Activated naive CD8-positive, alpha-beta T cell treated with anti-CD3 and anti-CD28 coated beads, Interleukin-2, amount 50 U/mL, for 24 hours (primary cell): Measurements from ENCODE around the gene FSCN2.

Experiments
- ATAC-seq: fragments of 150-1000 bp; cut with Tn5 transposase; one replicate; pipeline ENCODE4 v1.10.0; 2021
- DNase-seq: peaks from one replicate; pipeline ENCODE4 v3.0.0; 2021
- H3K27ac Mint-ChIP-seq: one replicate; pipeline ENCODE4 v1.8.0; 2021; ENCODE audit warnings: mild to moderate bottlenecking, mixed read lengths
- H3K27me3 Mint-ChIP-seq: one replicate; pipeline ENCODE4 v1.8.0; 2021; ENCODE audit warnings: mixed read lengths
- H3K36me3 Mint-ChIP-seq: one replicate; pipeline ENCODE4 v1.8.0; 2021; ENCODE audit warnings: low read depth, mixed read lengths
- H3K4me1 Mint-ChIP-seq: one replicate; pipeline ENCODE4 v1.8.0; 2021; ENCODE audit warnings: mixed read lengths
- H3K4me3 Mint-ChIP-seq: one replicate; pipeline ENCODE4 v1.8.0; 2021; ENCODE audit warnings: mild to moderate bottlenecking, moderate library complexity, mixed read lengths
- H3K9me3 Mint-ChIP-seq: one replicate; pipeline ENCODE4 v1.8.0; 2021; ENCODE audit warnings: mixed read lengths

Gene FSCN2

GRCh38 chr17:81535480-81536298 is 7.5 kb downstream of the FSCN2 start:
- no peaks in the 10 kb centered on the region for H3K9me3 Mint-ChIP-seq
- H3K27ac Mint-ChIP-seq: no peak overlapping the region
- no peaks in the 10 kb centered on the region for H3K4me1 Mint-ChIP-seq
- no peak for DNase-seq
- peaks cover 9% of the 10 kb centered on the region for H3K27me3 Mint-ChIP-seq
- ATAC-seq: no peak
- no peaks in the 10 kb centered on the region for H3K36me3 Mint-ChIP-seq
- H3K4me3 Mint-ChIP-seq: no peak overlapping the region

- Mint-ChIP-seq H3K4me3 (no peak overlapping the region), H3K27me3 (peaks cover 9% of the 10 kb centered on the region), H3K36me3 (peaks cover 2% of the 10 kb centered on the region), H3K4me1 (no peaks in the 10 kb centered on the region), H3K27ac (no peak overlapping the region), H3K9me3 (no peaks in the 10 kb centered on the region)
- no peak for DNase-seq
- peak; percentile 11 for ATAC-seq
Measured at GRCh38 chr17:81536299-81537290, 8.4 kb downstream of the FSCN2 start.

- DNase-seq (no peak), ATAC-seq (peak; percentile 38)
- H3K4me1 Mint-ChIP-seq: no peaks in the 10 kb centered on the region
- no peaks in the 10 kb centered on the region for H3K9me3 Mint-ChIP-seq
- H3K27me3 Mint-ChIP-seq: peaks cover 9% of the 10 kb centered on the region
- H3K27ac Mint-ChIP-seq: no peak overlapping the region
- peaks cover 4% of the 10 kb centered on the region for H3K36me3 Mint-ChIP-seq
- H3K4me3 Mint-ChIP-seq: no peak overlapping the region
Measured at GRCh38 chr17:81537343-81537855, 9.2 kb downstream of the FSCN2 start.

GRCh38 chr17:81537856-81538555 is 9.8 kb downstream of the FSCN2 start:
- Mint-ChIP-seq H3K27ac (no peak overlapping the region), H3K4me1 (no peaks in the 10 kb centered on the region), H3K4me3 (no peak overlapping the region), H3K36me3 (peaks cover 7% of the 10 kb centered on the region), H3K27me3 (peaks cover 9% of the 10 kb centered on the region), H3K9me3 (no peaks in the 10 kb centered on the region)
- DNase-seq: no peak
- no peak for ATAC-seq

- no peak for DNase-seq
- Mint-ChIP-seq H3K9me3 (no peaks in the 10 kb centered on the region), H3K4me3 (no peak overlapping the region), H3K27ac (no peak overlapping the region), H3K27me3 (peaks cover 9% of the 10 kb centered on the region), H3K36me3 (peaks cover 7% of the 10 kb centered on the region), H3K4me1 (no peaks in the 10 kb centered on the region)
- ATAC-seq: no peak
Measured at GRCh38 chr17:81538651-81539570, 10.7 kb downstream of the FSCN2 start.

- H3K4me3 Mint-ChIP-seq: no peak overlapping the region
- peaks cover 7% of the 10 kb centered on the region for H3K36me3 Mint-ChIP-seq
- peaks cover 9% of the 10 kb centered on the region for H3K27me3 Mint-ChIP-seq
- H3K9me3 Mint-ChIP-seq: no peaks in the 10 kb centered on the region
- H3K4me1 Mint-ChIP-seq: no peaks in the 10 kb centered on the region
- no peak overlapping the region for H3K27ac Mint-ChIP-seq
- ATAC-seq (no peak), DNase-seq (no peak)
Measured at GRCh38 chr17:81539571-81539900, 11.4 kb downstream of the FSCN2 start.

GRCh38 chr17:81539961-81540675 is 11.9 kb downstream of the FSCN2 start:
- Mint-ChIP-seq H3K36me3 (peaks cover 7% of the 10 kb centered on the region), H3K9me3 (no peaks in the 10 kb centered on the region), H3K4me1 (no peaks in the 10 kb centered on the region), H3K27ac (no peak overlapping the region), H3K27me3 (peaks cover 9% of the 10 kb centered on the region), H3K4me3 (no peak overlapping the region)
- DNase-seq (no peak), ATAC-seq (no peak)

- DNase-seq: no peak
- H3K36me3 Mint-ChIP-seq: peaks cover 7% of the 10 kb centered on the region
- no peaks in the 10 kb centered on the region for H3K9me3 Mint-ChIP-seq
- ATAC-seq: no peak
- no peaks in the 10 kb centered on the region for H3K4me1 Mint-ChIP-seq
- H3K4me3 Mint-ChIP-seq: no peak overlapping the region
- peaks cover 9% of the 10 kb centered on the region for H3K27me3 Mint-ChIP-seq
- H3K27ac Mint-ChIP-seq: no peak overlapping the region
Measured at GRCh38 chr17:81540676-81541027, 12.5 kb downstream of the FSCN2 start.

GRCh38 chr17:81541123-81541522 is 12.9 kb downstream of the FSCN2 start:
- H3K27me3 Mint-ChIP-seq: peaks cover 4% of the 10 kb centered on the region
- no peak for DNase-seq
- no peaks in the 10 kb centered on the region for H3K4me1 Mint-ChIP-seq
- H3K9me3 Mint-ChIP-seq: no peaks in the 10 kb centered on the region
- no peak overlapping the region for H3K27ac Mint-ChIP-seq
- no peak overlapping the region for H3K4me3 Mint-ChIP-seq
- H3K36me3 Mint-ChIP-seq: peaks cover 7% of the 10 kb centered on the region
- no peak for ATAC-seq

GRCh38 chr17:81542431-81543338 is 14.5 kb downstream of the FSCN2 start:
- no peak overlapping the region for H3K27ac Mint-ChIP-seq
- no peaks in the 10 kb centered on the region for H3K27me3 Mint-ChIP-seq
- no peaks in the 10 kb centered on the region for H3K9me3 Mint-ChIP-seq
- no peaks in the 10 kb centered on the region for H3K4me1 Mint-ChIP-seq
- DNase-seq (no peak), ATAC-seq (no peak)
- peaks cover 7% of the 10 kb centered on the region for H3K36me3 Mint-ChIP-seq
- H3K4me3 Mint-ChIP-seq: no peak overlapping the region

- H3K27me3 Mint-ChIP-seq: no peaks in the 10 kb centered on the region
- ATAC-seq: no peak
- no peak overlapping the region for H3K27ac Mint-ChIP-seq
- no peaks in the 10 kb centered on the region for H3K9me3 Mint-ChIP-seq
- H3K4me3 Mint-ChIP-seq: no peak overlapping the region
- H3K4me1 Mint-ChIP-seq: no peaks in the 10 kb centered on the region
- H3K36me3 Mint-ChIP-seq: peaks cover 7% of the 10 kb centered on the region
- DNase-seq: no peak
Measured at GRCh38 chr17:81543339-81543675, 15.1 kb downstream of the FSCN2 start.

GRCh38 chr17:81543756-81544155 is 15.6 kb downstream of the FSCN2 start:
- no peak overlapping the region for H3K27ac Mint-ChIP-seq
- no peak for ATAC-seq
- no peaks in the 10 kb centered on the region for H3K4me1 Mint-ChIP-seq
- H3K27me3 Mint-ChIP-seq: no peaks in the 10 kb centered on the region
- H3K36me3 Mint-ChIP-seq: peaks cover 7% of the 10 kb centered on the region
- no peak for DNase-seq
- H3K9me3 Mint-ChIP-seq: no peaks in the 10 kb centered on the region
- H3K4me3 Mint-ChIP-seq: no peak overlapping the region
